ENCODE measurements around the gene NVL.

The NVL gene

GRCh38 chr1:224368409-224368808 lies 38.4 kb upstream of the NVL start:
- H3K36me3 ChIP-seq, result peaks cover 10% of the 10 kb centered on the region
- H3K27ac ChIP-seq, result no peak overlapping the region
- TF ChIP-seq CTCF (IDR thresholded peaks at IDR 0.05; ENCODE audit: low read depth, low read length), result no peak
- H3K4me3 ChIP-seq (ENCODE audit: low read depth, low read length), result no peak overlapping the region
- no peak for DNase-seq
- no peaks in the 10 kb centered on the region for H3K27me3 ChIP-seq (ENCODE audit: insufficient read depth, low read depth, severe bottlenecking)
- H3K9me3 ChIP-seq (ENCODE audit: severe bottlenecking), result no peaks in the 10 kb centered on the region

GRCh38 chr1:224359207-224359606 lies 29.2 kb upstream of the NVL start:
- Histone ChIP-seq H3K27me3 (ENCODE audit: insufficient read depth, low read depth, severe bottlenecking) (no peaks in the 10 kb centered on the region), H3K27ac (no peak overlapping the region), H3K36me3 (no peaks in the 10 kb centered on the region), H3K4me3 (ENCODE audit: low read depth, low read length) (no peak overlapping the region), H3K9me3 (ENCODE audit: severe bottlenecking) (no peaks in the 10 kb centered on the region)
- TF ChIP-seq CTCF (IDR thresholded peaks at IDR 0.05; ENCODE audit: low read depth, low read length), result no peak
- DNase-seq, result no peak

GRCh38 chr1:224358237-224358636 lies 28.3 kb upstream of the NVL start:
- TF ChIP-seq CTCF (IDR thresholded peaks at IDR 0.05; ENCODE audit: low read depth, low read length), result no peak
- no peak overlapping the region for H3K27ac ChIP-seq

GRCh38 chr1:224357626-224358124 lies 27.7 kb upstream of the NVL start:
- peak overlapping the region; percentile 67 for H3K4me3 ChIP-seq (ENCODE audit: low read depth, low read length)
- H3K9me3 ChIP-seq (ENCODE audit: severe bottlenecking), result no peaks in the 10 kb centered on the region
- H3K36me3 ChIP-seq, result no peaks in the 10 kb centered on the region
- DNase-seq, result no peak
- no peak for TF ChIP-seq CTCF (IDR thresholded peaks at IDR 0.05; ENCODE audit: low read depth, low read length)
- H3K27ac ChIP-seq, result no peak overlapping the region
- H3K27me3 ChIP-seq (ENCODE audit: insufficient read depth, low read depth, severe bottlenecking), result no peaks in the 10 kb centered on the region

More at GRCh38 chr1:224358237-224358636, 28.3 kb upstream of the NVL start:
- H3K36me3 ChIP-seq, result no peaks in the 10 kb centered on the region
- DNase-seq, result no peak
- no peaks in the 10 kb centered on the region for H3K9me3 ChIP-seq (ENCODE audit: severe bottlenecking)
- H3K27me3 ChIP-seq (ENCODE audit: insufficient read depth, low read depth, severe bottlenecking), result no peaks in the 10 kb centered on the region
- no peak overlapping the region for H3K4me3 ChIP-seq (ENCODE audit: low read depth, low read length)

GRCh38 chr1:224356685-224357625 lies 27.0 kb upstream of the NVL start, which contains the start of gene CNIH4:
TSS of gene CNIH4 (plus strand) at chr1:224356879. CDS start at chr1:224356925, 46 bp downstream.
- Histone ChIP-seq H3K36me3 (no peaks in the 10 kb centered on the region), H3K27ac (peak within 1 kb of the TSS; percentile 69)

More at GRCh38 chr1:224356685-224357625, 27.0 kb upstream of the NVL start, which contains the start of gene CNIH4:
- Histone ChIP-seq H3K4me3 (ENCODE audit: low read depth, low read length) (peak within 1 kb of the TSS; percentile 67), H3K27me3 (ENCODE audit: insufficient read depth, low read depth, severe bottlenecking) (no peaks in the 10 kb centered on the region), H3K9me3 (ENCODE audit: severe bottlenecking) (no peaks in the 10 kb centered on the region)
- DNase-seq, result peak; percentile 81
- no peak for TF ChIP-seq CTCF (IDR thresholded peaks at IDR 0.05; ENCODE audit: low read depth, low read length)

All from WERI-Rb-1 (cell line).